ENCODE data around the gene ATP11A. TPM values are rescaled to one million over a fixed set of nuclear protein-coding genes. Genes with fewer than 3 reads are reported as not detected.

ATP11A gene
- total RNA-seq, 2 donors from 2014 or later, result 15.2 to 38.4 TPM

- Histone ChIP-seq H3K27ac (no peak overlapping the region), H3K4me1 (ENCODE audit: control insufficient read depth in 1 of 2, low read depth in 2 of 2) (no peaks in the 10 kb centered on the region), H3K9me3 (no peaks in the 10 kb centered on the region), H3K27me3 (replicated peaks; ENCODE audit: insufficient read depth) (no peaks in the 10 kb centered on the region), H3K36me3 (no peaks in the 10 kb centered on the region), H3K4me3 (no peak overlapping the region)
- TF ChIP-seq, protein P1, sequence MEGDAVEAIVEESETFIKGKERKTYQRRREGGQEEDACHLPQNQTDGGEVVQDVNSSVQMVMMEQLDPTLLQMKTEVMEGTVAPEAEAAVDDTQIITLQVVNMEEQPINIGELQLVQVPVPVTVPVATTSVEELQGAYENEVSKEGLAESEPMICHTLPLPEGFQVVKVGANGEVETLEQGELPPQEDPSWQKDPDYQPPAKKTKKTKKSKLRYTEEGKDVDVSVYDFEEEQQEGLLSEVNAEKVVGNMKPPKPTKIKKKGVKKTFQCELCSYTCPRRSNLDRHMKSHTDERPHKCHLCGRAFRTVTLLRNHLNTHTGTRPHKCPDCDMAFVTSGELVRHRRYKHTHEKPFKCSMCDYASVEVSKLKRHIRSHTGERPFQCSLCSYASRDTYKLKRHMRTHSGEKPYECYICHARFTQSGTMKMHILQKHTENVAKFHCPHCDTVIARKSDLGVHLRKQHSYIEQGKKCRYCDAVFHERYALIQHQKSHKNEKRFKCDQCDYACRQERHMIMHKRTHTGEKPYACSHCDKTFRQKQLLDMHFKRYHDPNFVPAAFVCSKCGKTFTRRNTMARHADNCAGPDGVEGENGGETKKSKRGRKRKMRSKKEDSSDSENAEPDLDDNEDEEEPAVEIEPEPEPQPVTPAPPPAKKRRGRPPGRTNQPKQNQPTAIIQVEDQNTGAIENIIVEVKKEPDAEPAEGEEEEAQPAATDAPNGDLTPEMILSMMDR (IDR thresholded peaks at IDR 0.05), result no peak
- DNase-seq (ENCODE audit: low spot score), result no peak
- no peak for ATAC-seq (ENCODE audit: insufficient number of reproducible peaks, low FRiP score, low read depth)
These were observed 81.5 kb downstream of the ATP11A start for GRCh38 chr13:112771139-112771876.

- Histone ChIP-seq H3K36me3 (no peaks in the 10 kb centered on the region), H3K27ac (no peak overlapping the region), H3K4me3 (no peak overlapping the region), H3K27me3 (replicated peaks; ENCODE audit: insufficient read depth) (no peaks in the 10 kb centered on the region), H3K4me1 (ENCODE audit: control insufficient read depth in 1 of 2, low read depth in 2 of 2) (no peaks in the 10 kb centered on the region), H3K9me3 (no peaks in the 10 kb centered on the region)
- ATAC-seq (ENCODE audit: insufficient number of reproducible peaks, low FRiP score, low read depth) (no peak), DNase-seq (ENCODE audit: low spot score) (no peak)
- TF ChIP-seq, protein P1 (IDR thresholded peaks at IDR 0.05), result no peak
These were observed 82.2 kb downstream of the ATP11A start for GRCh38 chr13:112771877-112772538.

DNA sequence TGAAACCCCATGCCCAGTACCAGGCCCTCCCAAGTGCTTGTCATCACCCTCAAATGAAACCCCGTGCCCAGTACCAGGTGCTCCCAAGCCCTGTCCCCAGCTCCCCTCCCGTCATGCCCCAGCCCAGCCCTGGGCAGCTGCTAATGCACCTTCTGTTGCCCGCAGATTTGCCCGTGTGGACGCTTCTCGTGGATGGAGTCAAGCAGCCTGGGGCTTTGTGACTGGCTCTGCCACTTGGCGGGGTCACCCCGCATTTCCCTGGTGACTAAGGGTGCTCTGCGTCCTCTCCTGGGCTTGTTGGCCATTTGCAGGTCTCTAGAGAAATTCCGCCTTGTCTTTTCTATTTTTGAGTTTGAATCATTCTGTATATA, 82.7 kb downstream of the ATP11A start:
- no peaks in the 10 kb centered on the region for H3K36me3 ChIP-seq
- H3K4me3 ChIP-seq, result no peak overlapping the region
- no peaks in the 10 kb centered on the region for H3K27me3 ChIP-seq (replicated peaks; ENCODE audit: insufficient read depth)
- H3K9me3 ChIP-seq, result no peaks in the 10 kb centered on the region
- no peak for ATAC-seq (ENCODE audit: insufficient number of reproducible peaks, low FRiP score, low read depth)
- no peak overlapping the region for H3K27ac ChIP-seq
- H3K4me1 ChIP-seq (ENCODE audit: control insufficient read depth in 1 of 2, low read depth in 2 of 2), result no peaks in the 10 kb centered on the region
- DNase-seq (ENCODE audit: low spot score), result no peak
- TF ChIP-seq, protein P1 (IDR thresholded peaks at IDR 0.05), result no peak

GRCh38 chr13:112772929-112773328, 83.1 kb downstream of the ATP11A start:
- Histone ChIP-seq H3K4me1 (ENCODE audit: control insufficient read depth in 1 of 2, low read depth in 2 of 2) (no peaks in the 10 kb centered on the region), H3K9me3 (no peaks in the 10 kb centered on the region), H3K27me3 (replicated peaks; ENCODE audit: insufficient read depth) (no peaks in the 10 kb centered on the region), H3K36me3 (no peaks in the 10 kb centered on the region), H3K27ac (no peak overlapping the region), H3K4me3 (no peak overlapping the region)
- TF ChIP-seq, protein P1 (IDR thresholded peaks at IDR 0.05), result no peak
- DNase-seq (ENCODE audit: low spot score) (no peak), ATAC-seq (ENCODE audit: insufficient number of reproducible peaks, low FRiP score, low read depth) (no peak)

DNA sequence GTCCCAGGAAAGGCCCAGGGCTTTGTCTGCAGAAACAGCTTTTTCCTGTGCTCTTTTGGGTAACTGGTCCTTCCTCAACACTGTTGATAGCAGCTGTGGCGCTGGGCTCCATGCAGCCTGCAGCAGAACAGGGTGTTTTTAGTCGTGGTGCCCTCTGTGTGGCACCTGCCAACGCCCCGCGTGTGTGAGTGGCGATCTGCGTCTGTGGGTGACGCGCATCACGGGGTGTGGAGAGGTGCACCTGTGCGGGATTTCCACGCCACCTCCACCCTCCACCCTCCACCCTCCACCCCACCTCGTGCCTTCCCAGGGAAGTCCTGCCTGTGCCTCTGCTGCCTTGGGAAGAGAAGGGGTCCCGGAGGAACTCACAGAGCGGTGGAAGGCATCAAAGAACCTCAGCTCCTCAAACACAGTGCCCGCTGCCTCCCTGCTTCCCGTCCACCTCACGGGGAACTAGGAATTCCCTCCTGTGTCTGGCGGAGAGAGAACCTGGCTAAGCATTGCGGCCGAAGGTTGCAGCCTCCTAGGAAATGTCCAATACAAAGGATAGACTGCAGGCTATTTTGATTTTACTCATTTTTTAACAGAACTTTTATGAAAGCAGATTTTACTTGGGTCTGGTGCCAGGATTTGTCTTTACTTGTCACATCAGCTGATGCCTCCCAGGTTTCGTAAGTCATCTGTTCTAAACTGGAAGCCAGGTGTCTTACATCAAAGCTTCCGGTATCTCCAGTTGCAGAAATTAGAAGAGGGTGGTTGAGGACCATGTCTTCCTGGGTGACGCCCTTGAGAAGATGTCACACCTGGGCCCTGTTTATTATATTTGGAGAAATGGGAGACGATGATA, 84.0 kb downstream of the ATP11A start:
- no peaks in the 10 kb centered on the region for H3K9me3 ChIP-seq
- H3K27ac ChIP-seq, result no peak overlapping the region
- H3K36me3 ChIP-seq, result no peaks in the 10 kb centered on the region
- TF ChIP-seq, protein P1 (IDR thresholded peaks at IDR 0.05), result no peak
- H3K4me3 ChIP-seq, result no peak overlapping the region
- DNase-seq (ENCODE audit: low spot score), result no peak
- H3K27me3 ChIP-seq (replicated peaks; ENCODE audit: insufficient read depth), result no peaks in the 10 kb centered on the region
- ATAC-seq (ENCODE audit: insufficient number of reproducible peaks, low FRiP score, low read depth), result no peak
- no peaks in the 10 kb centered on the region for H3K4me1 ChIP-seq (ENCODE audit: control insufficient read depth in 1 of 2, low read depth in 2 of 2)

Measured in thoracic aorta (tissue), 2 donors.